Nucleus accumbens (tissue), 56 donors: Measurements from ENCODE around the gene PHF19.

Experiments used
- DNase-seq, 56 donors: peaks; one replicate each; lab custom pipeline; 2025; lab: John Stamatoyannopoulos, UW

Gene PHF19

GRCh38 chr9:120893611-120894307 is 16.8 kb upstream of the PHF19 start:
- DNase-seq: no peak

GRCh38 chr9:120892748-120893610 is 16.0 kb upstream of the PHF19 start:
- no peak for DNase-seq

GRCh38 chr9:120891884-120892747 is 15.1 kb upstream of the PHF19 start:
- no peak for DNase-seq

GRCh38 chr9:120891245-120891883 is 14.4 kb upstream of the PHF19 start:
- no peak for DNase-seq

GRCh38 chr9:120890320-120891244 is 13.6 kb upstream of the PHF19 start:
- no peak for DNase-seq

- no peak for DNase-seq
These were observed 12.8 kb upstream of the PHF19 start for GRCh38 chr9:120889606-120890271.

DNA sequence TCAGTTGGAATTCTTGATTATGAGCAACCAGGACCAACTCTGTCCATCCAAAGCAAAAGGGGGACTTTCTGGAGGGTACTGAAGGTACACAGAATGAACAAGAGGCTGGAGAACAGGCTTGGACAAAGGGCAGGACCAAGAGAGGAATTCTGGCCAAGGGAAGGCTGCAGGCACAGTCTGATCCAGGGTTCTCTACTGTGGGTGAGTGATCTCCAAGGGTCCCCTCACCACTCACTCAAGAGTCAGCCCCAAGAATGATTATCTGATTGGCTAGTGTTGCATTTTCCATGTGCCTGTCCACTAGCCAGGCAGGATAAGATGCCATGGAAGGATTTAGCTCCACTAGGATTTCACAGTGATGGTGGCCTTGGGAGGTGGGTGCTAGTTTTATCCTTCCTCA is 11.6 kb upstream of the PHF19 start:
- DNase-seq: no peak

DNA sequence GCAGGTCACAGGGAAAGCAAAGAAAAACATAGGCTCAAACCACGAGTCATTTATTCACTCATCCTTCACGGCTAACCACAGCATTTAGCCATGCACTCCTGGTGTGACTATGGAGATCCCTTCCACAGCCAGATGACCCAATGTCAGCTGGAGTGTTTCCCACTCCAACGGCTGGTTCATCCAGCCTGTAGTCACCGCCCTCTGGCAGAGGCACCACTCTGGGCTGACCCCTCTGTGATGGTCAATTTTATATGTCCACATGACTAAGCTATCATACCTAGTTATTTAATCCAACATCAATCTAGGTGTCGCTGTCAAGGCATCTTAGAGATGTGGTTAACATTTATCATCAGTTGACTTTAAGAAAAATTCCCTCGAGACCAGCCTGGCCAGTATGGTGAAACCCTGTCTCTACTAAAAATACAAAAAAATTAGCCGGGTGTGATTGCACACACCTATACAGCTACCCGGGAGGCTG is 9.5 kb upstream of the PHF19 start:
- DNase-seq: no peak

- no peak for DNase-seq
These were observed 9.0 kb upstream of the PHF19 start for GRCh38 chr9:120885958-120886357.

DNA sequence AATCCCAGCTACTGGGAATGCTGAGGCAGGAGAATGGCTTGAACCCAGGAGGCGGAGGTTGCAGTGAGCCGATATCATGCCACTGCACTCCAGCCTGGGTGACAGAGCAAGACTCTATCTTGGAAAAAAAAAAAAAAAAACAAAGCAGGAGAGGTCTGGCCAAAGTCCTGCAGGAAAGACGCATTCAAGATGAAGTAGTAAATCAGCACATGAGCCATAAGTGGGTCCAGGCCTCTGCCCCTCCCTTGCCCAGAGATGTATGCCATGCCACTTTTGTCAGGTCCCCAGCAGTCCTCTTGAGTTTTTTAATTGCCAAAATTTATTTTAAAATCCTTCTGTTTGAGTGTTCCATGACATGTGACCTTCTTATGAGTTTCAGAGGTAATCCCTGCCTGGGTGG is 8.5 kb upstream of the PHF19 start:
- no peak for DNase-seq

GRCh38 chr9:120883608-120883996 is 6.6 kb upstream of the PHF19 start:
- no peak for DNase-seq

- no peak for DNase-seq
These were observed 6.1 kb upstream of the PHF19 start for GRCh38 chr9:120882935-120883607.

DNA sequence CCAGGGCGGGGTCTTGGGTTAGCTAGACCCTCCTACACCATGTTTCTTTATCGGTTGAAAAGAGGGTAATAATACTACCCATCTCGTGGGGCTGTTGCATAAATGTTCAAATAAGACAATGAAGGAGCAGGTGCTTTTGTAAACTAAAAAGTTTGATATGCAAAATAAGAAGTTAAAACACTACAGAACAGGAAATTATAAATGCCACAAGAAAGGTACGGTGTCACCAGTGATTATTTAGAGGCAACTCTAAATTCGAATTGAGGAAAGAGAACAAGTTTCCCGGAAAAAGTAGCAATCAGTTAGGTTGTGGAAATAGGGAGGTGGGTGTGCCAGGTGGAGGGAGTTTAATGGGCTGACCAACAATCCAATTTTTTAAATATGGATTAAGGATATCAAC is 2.5 kb upstream of the PHF19 start:
- DNase-seq: no peak

DNA sequence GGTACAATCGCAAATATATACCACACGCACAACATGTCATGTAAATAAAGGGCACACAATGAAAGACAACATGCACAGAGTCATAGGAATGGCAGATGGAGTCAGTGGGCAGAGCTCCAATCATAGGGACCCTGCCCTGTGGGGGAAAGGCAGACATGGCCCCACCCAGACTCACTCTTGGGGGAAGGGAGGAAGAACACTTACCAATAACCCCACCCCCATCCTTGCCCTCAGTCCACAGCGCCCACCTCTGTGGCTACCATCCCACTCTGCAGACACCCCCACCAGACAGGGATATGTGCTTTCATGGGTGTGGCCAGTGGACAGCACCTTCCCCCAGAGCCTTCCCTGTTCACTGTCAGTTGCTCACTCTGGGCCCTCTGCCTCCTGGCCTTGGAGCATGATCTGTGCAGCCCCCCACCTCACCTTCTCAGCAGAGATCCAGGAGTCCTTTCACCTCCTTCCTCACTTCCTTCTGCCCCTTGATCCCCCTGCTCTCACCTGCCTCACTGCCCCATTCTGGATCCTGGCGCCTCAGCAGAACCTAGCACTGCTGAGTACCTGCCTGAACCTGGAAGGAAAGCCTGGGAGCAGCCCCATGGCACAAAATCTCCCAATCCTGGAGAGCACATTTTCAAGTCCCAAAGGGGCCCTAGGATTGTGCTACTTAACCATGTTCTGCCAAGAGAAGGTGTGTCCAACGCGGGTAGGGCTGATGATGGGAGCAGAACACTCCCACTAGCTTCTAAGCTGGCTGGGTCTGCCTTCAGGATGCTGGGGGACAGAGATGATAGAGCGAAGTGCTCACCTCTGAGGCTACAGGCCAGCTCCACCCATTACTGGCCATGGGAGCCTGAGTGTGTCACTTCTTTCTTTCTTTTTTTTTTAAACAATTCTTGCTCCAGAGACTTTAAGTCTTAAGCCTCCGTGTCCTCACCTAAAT is 1.5 kb upstream of the PHF19 start:
- DNase-seq: no peak

DNA sequence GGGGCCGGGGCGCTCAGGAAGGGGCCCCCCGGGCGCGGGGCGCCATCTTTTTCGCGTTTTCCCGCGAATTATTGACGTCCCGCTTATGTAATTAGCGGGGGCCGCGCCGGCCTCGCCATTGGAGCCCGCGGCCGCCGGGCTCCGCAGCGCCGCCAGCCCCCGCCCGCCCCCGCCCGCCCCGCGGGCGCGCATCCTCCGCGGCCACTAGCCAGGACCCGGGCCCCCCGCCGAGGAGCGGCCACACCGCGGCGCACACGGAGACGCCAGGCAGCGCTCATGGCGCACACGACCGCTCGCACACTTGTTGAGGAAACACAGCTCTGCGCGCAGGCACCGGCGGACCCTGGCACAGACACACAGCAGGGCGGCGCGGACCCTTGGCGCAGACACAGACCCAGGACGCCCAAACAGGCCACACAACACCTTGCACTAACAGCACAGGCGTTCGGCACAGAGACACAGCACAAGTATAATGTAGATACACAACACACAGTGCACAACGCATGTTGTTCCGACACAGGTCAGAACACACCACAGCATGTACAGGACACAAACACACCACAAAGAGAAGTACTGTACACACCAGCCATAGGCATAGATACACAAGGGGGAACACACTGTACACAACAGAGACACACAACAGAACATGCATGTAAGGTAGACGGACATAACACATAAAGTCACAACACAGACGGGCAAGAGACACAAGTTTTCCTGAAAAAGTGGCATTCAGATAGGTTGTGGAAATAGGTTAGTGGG is 467 bp upstream of the PHF19 start:
- peak in 53 of 56 donors; percentile 11 to 83 (median 59) for DNase-seq
